Mononuclear cell (primary cell): ENCODE data around the gene NKRF. TPM values are rescaled to one million over a fixed set of nuclear protein-coding genes. Genes with fewer than 3 reads are reported as not detected.
"Not testable (repeated sequence)": the region's sequence is repeated elsewhere in the genome, so short reads cannot be mapped to it uniquely, and the experiment has no call there.

Source experiments
- H3K27me3 ChIP-seq: 2 replicates; pipeline ENCODE4 v1.6.0; 2011; ENCODE audit warnings: low read length, control low read depth; ENCODE audit not compliant: insufficient read depth
- H3K4me1 ChIP-seq: 2 replicates; pipeline ENCODE4 v1.5.1; 2011; ENCODE audit warnings: mild to moderate bottlenecking, low read length, control low read depth; ENCODE audit not compliant: insufficient read depth
- H3K4me3 ChIP-seq: 2 replicates; pipeline ENCODE4 v1.5.1; 2011; ENCODE audit warnings: mild to moderate bottlenecking, low read length, moderate library complexity
- H3K9me3 ChIP-seq: 2 replicates; pipeline ENCODE4 v1.5.1; 2011; ENCODE audit warnings: low read depth, mild to moderate bottlenecking, control low read depth, low read length
- total RNA-seq: library from RNA; depleted of rRNA; stranded (reverse); fragments of >200 nt; gene quantifications from one replicate; pipeline ENCODE4 v1.2.3, GENCODE V29; 2012

Gene NKRF
- 11.8 TPM for total RNA-seq

DNA sequence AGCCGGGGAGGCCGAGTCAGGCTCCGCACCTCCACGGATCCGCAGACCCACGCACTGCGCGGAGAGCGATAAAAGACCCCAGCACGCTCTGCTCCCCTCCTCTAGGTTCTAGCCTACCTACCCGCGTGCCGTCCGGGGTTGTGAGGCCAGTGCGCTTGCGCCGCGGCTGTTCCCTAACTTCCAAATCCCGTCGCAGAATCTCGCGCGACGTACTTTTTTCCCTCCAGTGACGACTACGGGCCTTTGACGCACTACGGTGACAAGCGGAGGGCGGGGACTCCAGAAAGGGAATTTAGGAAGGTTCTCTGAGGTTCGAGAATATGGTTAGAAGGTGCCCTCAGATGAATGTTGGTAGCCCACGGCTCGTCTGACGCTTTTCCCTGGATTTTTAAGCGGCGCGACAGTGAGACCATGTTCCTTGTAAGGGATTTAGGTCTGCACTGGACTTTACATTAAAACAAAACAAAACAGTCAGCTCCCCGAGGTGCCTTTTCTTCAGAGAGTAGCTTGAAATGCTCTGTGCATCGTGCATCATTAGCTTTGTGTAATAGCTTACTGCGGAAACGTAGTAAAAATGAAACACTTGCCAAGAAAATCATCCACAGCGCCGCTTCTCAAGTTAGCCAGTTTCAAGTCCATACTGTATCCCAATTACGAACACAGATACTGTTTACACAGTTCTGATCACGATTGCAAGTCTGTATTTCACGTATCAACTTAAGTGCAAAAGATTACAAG lies at the start of gene NKRF:
Gene NKRF (minus strand): TSS at position 145 of the 738 bp plus-strand sequence.
- Histone ChIP-seq H3K27me3 (no peaks in the 10 kb centered on the region), H3K4me1 (peaks cover 13% of the 10 kb centered on the region), H3K4me3 (peak within 1 kb of the TSS; percentile 68), H3K9me3 (no peaks in the 10 kb centered on the region)

DNA sequence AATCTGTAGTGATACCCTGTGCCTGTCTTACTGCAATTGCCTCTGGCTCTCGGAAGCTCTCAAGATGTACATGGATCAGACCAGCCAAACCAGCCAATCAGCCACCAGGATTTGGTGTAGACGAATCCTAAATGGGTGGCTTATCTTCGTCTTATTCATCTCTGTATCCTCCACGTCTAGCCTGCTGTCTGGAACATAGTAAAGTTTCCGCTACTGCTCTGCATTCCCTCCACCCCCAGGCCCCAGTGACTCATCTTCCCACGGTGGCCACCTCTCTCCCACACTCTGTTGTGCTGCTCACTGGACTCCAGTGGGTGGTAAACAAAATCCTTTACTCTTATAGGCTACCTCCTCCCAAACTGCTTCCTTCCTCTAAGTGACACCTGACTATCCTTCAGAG lies 48.9 kb upstream of the NKRF start:
- Histone ChIP-seq H3K9me3 (no peaks in the 10 kb centered on the region), H3K4me1 (no peaks in the 10 kb centered on the region), H3K27me3 (no peaks in the 10 kb centered on the region), H3K4me3 (no peak overlapping the region)

DNA sequence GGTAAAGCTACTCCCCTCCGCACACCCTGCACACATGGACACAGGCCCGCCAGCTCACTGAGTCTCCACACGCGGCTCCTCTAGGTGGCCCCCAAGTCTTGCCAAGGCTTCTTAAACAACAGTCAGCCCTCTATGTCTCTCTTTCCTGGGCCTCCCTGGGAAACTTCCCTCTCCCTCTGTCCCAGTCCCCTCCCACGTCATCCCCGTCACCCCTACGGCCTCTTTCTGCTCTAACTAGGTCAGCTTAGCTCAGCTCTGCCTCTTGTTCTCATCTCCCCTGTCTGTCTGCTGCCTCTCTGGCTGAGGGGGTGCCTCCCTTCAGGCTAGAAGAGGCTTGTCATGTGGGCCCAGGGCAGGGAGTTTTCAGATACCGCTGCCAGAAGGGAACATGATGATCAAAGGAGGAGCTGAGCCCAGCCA lies 47.9 kb upstream of the NKRF start:
- Histone ChIP-seq H3K27me3 (no peaks in the 10 kb centered on the region), H3K4me1 (no peaks in the 10 kb centered on the region), H3K4me3 (no peak overlapping the region), H3K9me3 (no peaks in the 10 kb centered on the region)

DNA sequence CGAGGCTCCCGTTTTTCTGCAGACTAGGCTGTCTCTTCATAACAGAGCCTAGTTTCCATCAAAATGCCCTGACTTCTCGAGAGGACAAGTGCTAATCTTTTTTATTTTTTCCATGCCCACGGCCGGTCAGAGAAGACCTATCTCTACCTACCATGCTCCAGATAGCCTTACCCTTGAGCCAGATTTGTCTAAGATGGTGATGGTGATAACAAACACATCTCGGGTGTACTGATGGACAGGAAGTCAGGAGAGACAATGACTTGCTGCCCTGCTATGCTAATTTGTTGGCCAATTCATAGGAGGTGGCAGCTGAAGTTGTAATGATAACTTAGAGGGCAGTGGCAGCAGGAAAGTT lies 42.2 kb upstream of the NKRF start:
- no peaks in the 10 kb centered on the region for H3K27me3 ChIP-seq
- H3K9me3 ChIP-seq, result no peaks in the 10 kb centered on the region
- no peak overlapping the region for H3K4me3 ChIP-seq
- peaks cover 8% of the 10 kb centered on the region for H3K4me1 ChIP-seq

DNA sequence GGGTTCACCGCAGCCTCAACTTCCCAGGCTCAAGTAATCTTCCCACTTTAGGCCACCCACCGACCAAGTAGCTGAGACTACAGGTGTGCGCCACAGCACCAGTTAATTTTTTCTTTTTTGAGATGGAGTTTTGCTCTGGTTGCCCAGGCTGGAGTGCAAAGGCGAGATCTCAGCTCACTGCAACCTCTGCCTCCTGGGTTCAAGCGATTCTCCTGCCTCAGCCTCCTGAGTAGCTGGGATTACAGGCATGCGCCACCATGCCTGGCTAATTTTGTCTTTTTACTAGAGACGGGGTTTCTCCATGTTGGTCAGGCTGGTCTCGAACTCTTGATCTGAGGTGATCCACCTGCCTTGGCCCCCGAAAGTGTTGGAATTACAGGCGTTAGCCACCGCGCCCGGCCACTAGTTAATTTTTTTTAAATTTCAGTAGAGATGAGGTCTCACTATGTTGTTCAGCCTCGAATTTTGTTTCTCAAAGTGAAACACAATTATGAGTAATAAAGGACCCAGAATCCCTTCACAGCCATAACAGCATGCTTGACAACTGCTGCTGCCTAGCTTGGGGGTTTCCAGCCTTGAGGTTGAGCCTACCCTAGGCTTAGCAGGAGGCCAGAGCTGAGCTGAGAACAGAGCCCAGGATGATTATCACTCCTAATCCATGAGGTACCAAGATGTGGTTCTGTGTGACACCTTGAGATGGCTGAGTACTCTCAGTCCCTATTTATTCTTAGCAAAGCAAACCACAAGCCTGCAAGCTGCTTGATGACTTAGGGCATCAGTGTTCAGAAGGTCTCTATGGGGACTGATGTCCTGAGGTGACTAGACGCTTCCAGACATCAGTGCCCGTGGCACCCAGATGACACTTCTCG lies 41.6 kb upstream of the NKRF start:
- no peaks in the 10 kb centered on the region for H3K27me3 ChIP-seq
- no peak overlapping the region for H3K4me3 ChIP-seq
- H3K9me3 ChIP-seq, result no peaks in the 10 kb centered on the region
- H3K4me1 ChIP-seq, result peaks cover 8% of the 10 kb centered on the region

DNA sequence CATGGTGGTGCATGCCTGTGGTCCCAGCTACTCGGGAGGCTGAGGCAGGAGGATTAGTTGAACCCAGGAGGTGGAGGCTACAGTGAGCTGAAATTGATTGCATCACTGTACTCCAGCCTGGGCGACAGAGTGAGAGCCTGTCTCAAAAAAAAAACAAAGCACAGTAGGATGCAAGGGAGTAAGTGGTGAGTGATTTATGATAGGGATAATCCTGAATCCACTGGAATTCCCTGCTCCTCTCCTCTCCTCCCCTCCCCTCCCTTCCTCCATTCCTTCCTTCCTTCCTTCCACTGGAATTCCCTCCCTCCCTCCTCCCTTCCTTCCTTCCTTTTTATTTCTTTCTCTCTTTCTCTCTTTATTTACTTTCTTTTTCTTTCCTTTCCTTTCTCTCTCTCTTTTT lies 40.9 kb upstream of the NKRF start:
- Histone ChIP-seq H3K4me3 (no peak overlapping the region), H3K4me1 (peaks cover 8% of the 10 kb centered on the region), H3K9me3 (no peaks in the 10 kb centered on the region), H3K27me3 (no peaks in the 10 kb centered on the region)

DNA sequence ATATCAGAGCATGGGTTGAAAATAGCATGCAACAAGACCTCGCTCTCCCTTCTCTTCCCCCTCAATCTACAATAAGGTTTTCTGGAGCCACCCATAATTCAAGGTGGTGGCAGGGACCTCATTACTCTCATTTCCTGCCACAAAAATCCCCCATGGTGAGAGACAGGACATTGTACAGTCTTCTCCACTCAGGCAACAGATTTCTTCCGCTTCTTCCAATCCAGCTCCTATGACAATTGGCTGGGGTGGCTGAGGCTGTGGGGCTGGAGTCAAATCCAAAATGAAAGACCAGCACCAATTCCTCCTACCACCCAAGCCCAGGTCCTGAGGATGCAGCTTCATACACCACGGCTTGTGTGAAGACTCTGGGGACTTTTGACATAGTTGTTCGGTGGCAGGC lies 40.3 kb upstream of the NKRF start:
- no peak overlapping the region for H3K4me3 ChIP-seq
- peaks cover 13% of the 10 kb centered on the region for H3K4me1 ChIP-seq

DNA sequence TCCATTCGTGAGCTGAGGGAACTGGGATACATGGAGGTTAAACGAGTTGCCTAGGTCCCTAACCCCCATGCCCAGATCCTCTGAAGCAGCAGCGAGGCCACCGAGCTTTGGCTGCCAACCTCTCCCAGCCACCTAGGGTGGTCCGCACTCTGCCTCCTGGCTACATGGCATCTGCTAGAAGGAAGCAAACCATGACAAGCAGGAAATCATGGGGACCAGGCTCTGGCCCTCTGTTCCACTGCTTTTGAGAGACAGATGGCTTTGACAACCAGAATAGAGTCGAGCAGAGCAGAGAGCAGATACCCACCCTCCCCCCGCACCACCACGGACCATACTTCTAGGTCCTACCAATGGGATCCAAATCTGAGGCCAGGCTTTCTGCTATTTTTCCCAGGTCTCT lies 37.5 kb upstream of the NKRF start:
- H3K4me1 ChIP-seq, result peaks cover 32% of the 10 kb centered on the region
- no peaks in the 10 kb centered on the region for H3K9me3 ChIP-seq
- no peaks in the 10 kb centered on the region for H3K27me3 ChIP-seq
- no peak overlapping the region for H3K4me3 ChIP-seq

More for the DNA sequence above, 40.3 kb upstream of the NKRF start:
- no peaks in the 10 kb centered on the region for H3K9me3 ChIP-seq
- no peaks in the 10 kb centered on the region for H3K27me3 ChIP-seq

DNA sequence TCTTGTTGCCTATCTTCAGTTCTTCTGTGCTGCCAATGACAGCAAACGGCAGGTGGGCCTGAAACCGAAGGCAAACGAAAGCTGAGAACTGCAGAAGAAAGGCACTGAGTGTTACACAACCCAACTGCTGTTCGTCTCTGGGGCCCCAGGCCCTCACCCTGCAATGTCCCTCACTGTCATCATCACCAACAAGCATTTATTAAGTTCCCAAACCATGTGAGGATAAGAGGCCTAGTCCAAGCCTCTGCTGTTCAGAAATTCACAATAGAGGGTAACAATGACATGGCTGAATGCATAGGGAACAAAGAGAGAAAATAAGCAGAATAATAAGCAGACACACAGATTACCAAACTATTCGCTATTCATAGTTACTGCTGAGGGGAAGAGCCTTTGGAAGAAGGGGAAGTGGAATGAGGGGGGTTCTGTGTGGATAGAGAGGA lies 34.5 kb upstream of the NKRF start:
- no peaks in the 10 kb centered on the region for H3K9me3 ChIP-seq
- H3K4me3 ChIP-seq, result no peak overlapping the region
- no peaks in the 10 kb centered on the region for H3K27me3 ChIP-seq
- peaks cover 33% of the 10 kb centered on the region for H3K4me1 ChIP-seq

DNA sequence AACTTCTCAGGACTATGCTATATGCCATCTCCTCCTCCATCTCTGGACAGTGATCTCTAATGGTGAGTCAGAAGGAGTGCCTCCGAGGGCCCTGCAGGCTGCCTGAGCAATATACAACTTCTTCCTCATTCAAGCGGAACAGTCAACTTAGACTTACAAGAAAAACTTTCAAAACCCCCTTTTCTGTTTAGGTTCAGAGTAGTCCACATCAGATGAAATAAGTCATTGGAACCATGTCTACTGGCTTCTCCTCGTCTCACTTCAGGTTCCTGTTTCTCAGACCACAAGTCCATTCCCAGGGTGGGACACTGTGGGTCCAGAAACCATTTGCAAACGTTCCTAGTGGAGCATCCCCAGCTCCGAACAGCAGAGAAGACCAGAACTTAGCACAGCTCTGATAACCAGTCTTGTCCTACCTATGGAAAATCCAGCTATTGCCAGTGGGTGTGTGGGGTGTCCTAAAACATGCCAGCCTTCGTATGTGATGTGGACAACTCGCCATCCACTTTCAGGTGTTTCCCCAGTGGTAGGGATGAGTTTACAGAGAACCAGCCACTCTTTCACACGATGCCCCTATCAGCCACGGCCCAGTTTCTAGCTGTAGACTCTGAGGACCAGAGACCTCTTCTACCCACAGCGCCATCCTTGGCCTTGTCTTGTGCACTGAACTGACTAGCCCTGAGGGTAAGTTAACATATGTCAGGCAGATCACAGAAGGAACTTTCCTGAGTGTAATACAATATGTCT lies 32.7 kb upstream of the NKRF start:
- Histone ChIP-seq H3K4me3 (no peak overlapping the region), H3K9me3 (no peaks in the 10 kb centered on the region), H3K27me3 (no peaks in the 10 kb centered on the region), H3K4me1 (peaks cover 39% of the 10 kb centered on the region)

DNA sequence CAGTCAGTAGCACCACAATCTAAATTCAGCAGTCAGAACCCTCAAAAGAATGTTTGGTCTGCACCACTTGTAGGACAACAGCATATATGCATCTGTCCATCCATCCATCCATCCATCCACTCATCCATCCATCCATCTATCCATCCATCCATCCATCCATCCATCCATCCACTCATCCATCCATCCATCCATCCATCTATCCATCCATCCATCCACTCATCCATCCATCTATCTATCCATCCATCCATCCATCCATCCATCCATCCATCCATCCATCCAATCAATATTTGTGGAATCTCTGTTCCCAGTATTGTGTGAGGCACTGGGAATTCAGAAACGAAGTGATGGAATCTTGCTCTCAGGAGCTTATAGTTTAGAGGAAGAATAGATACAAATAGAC lies 31.2 kb upstream of the NKRF start:
- H3K27me3 ChIP-seq, H3K9me3 ChIP-seq, H3K4me3 ChIP-seq: not testable (repeated sequence)
- peaks cover 39% of the 10 kb centered on the region for H3K4me1 ChIP-seq

DNA sequence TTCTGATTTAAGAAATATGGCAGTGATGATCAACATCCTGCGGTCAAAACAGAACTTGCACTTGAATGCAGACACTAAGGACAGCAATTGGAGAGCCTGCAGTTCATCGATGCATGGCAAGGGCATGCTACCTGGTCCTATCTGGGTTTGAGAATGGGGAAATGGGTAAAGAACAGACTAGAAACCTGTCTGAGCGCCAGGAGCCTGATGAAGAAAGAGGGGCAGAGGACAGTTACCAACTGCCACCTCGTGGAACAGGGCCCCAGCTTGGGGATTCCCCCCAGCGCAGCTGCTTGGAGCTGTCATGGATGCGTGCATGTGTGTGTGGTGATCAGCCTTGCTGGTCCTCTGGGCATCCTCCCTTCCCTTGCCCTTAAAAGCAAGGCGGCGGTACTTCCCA lies 30.2 kb upstream of the NKRF start:
- peaks cover 33% of the 10 kb centered on the region for H3K4me1 ChIP-seq
- H3K4me3 ChIP-seq, result no peak overlapping the region
- no peaks in the 10 kb centered on the region for H3K9me3 ChIP-seq
- no peaks in the 10 kb centered on the region for H3K27me3 ChIP-seq

DNA sequence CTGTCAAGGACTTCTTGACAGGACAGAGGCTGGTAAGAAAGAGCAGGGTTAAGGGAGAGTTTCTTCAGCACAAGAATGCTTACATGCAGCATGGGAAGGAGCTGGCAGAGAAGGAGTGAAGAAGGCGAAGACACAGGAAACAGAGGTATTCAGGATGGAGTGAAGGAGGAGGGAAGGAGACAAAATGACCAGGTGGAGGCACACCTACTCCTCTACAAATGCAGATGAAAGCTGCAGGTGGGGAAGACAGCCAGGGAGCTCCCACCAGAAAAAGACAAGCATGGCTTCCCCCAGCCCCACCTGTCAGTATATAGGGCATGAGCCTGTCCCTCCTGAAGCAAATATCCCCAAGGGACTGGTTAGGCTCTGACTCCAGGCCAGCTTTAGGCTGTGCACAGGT lies 29.6 kb upstream of the NKRF start:
- H3K27me3 ChIP-seq, result no peaks in the 10 kb centered on the region

DNA sequence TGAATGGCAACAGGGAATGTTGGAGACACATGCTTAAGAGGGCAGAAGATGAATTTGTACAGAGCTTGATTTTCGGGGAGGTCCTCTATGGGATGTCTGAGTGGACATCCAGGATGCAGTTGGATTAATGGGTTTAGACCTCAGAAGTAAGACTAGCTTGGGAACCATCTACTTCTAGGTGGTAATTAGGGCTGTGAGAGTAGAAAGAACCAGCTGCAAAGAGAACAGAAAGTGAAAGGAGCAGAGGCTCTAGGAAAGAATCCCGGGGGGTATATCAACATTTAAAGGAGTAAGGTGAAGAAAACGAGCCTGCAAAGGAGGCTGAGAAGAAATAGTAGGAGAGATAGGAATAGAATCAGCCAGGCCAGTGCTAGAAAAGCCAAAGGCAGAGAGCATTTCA lies 29.0 kb upstream of the NKRF start:
- Histone ChIP-seq H3K4me1 (peaks cover 21% of the 10 kb centered on the region), H3K4me3 (no peak overlapping the region), H3K27me3 (no peaks in the 10 kb centered on the region), H3K9me3 (no peaks in the 10 kb centered on the region)

More for the DNA sequence above, 29.6 kb upstream of the NKRF start:
- Histone ChIP-seq H3K4me3 (no peak overlapping the region), H3K9me3 (no peaks in the 10 kb centered on the region), H3K4me1 (peaks cover 28% of the 10 kb centered on the region)

DNA sequence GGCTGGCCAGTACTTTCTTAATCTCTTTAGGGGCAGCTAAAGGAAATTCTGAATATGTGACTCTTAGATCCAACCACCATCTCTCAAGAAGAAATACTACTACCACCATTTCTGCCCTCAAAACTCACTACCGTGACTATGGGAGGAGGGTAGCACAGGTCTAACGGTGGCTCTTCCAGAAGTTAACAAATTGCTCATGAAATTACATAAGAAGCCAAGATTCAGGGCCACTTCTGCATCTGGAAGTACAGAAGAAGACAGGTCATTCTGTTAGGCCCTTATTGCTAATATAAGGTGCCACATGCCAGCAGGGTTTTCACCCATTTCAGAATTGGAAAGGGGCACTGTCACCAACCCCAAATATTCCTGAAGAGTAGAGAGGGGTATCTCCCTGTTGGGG lies 19.6 kb upstream of the NKRF start:
- no peaks in the 10 kb centered on the region for H3K9me3 ChIP-seq
- H3K4me3 ChIP-seq, result no peak overlapping the region
- H3K27me3 ChIP-seq, result no peaks in the 10 kb centered on the region
- peaks cover 11% of the 10 kb centered on the region for H3K4me1 ChIP-seq
